H1 (cell line): Measurements from ENCODE around the gene PCDHGA8.

ENCODE experiments used
- CEBPB ChIP-seq: IDR thresholded peaks from 2 replicates; pipeline ENCODE4 v1.6.1; 2012; ENCODE audit warnings: low read depth, low read length
- CHD1 ChIP-seq: IDR thresholded peaks from 2 replicates; pipeline ENCODE4 v1.6.1; 2012; ENCODE audit warnings: low read depth, low read length, improper control_type of control experiment
- CTCF ChIP-seq, 3 experiments: IDR thresholded peaks; 1 replicate in 2 of 3; 2 replicates in 1 of 3; pipeline versions ENCODE4 v1.5.1 to v1.6.1; 2011; ENCODE audit warnings: low read length in 3 of 3, mild to moderate bottlenecking in 3 of 3, inconsistent platforms in 2 of 3, low read depth in 1 of 3, moderate library complexity in 1 of 3; ENCODE audit not compliant: insufficient read depth in 1 of 3; ENCODE audit errors: control extremely low read depth in 1 of 3
- EP300 ChIP-seq, 2 experiments: IDR thresholded peaks; 1 replicate in 1 of 2; 2 replicates in 1 of 2; pipeline ENCODE4 v1.6.1; 2011 to 2012; ENCODE audit warnings: low read depth in 2 of 2, low read length in 2 of 2, mild to moderate bottlenecking in 2 of 2, borderline replicate concordance in 1 of 2, inconsistent platforms in 1 of 2, moderate library complexity in 1 of 2
- GABPA ChIP-seq: IDR thresholded peaks from 2 replicates; pipeline ENCODE4 v1.6.1; 2011; ENCODE audit warnings: mild to moderate bottlenecking, low read length, moderate library complexity, borderline replicate concordance; ENCODE audit not compliant: insufficient read depth
- PHF8 ChIP-seq: fragments of 200-600 bp; sonication (generic); conservative IDR thresholded peaks from 2 replicates; pipeline ENCODE4 v1.7.1; 2012; ENCODE audit warnings: low read depth, mild to moderate bottlenecking, inconsistent platforms, low read length, moderate library complexity
- POLR2A ChIP-seq, 2 experiments: IDR thresholded peaks; 1 replicate in 1 of 2; 2 replicates in 1 of 2; pipeline ENCODE4 v1.6.1; 2011; ENCODE audit warnings: low read depth in 2 of 2, low read length in 2 of 2, mild to moderate bottlenecking in 2 of 2; ENCODE audit errors: control extremely low read depth in 1 of 2
- POLR2AphosphoS5 ChIP-seq: IDR thresholded peaks from 2 replicates; pipeline ENCODE4 v1.6.1; 2011; ENCODE audit warnings: low read depth, low read length
- RAD21 ChIP-seq, 2 experiments: IDR thresholded peaks in 1 of 2; conservative IDR thresholded peaks in 1 of 2; 2 replicates each; pipeline ENCODE4 v1.6.1; 2011; ENCODE audit warnings: low read depth in 2 of 2, low read length in 2 of 2, improper control_type of control experiment in 1 of 2, inconsistent platforms in 1 of 2, mild to moderate bottlenecking in 1 of 2, moderate library complexity in 1 of 2
- RFX5 ChIP-seq: IDR thresholded peaks from 2 replicates; pipeline ENCODE4 v1.6.1; 2011; ENCODE audit warnings: low read depth, low read length, improper control_type of control experiment, borderline replicate concordance
- SP1 ChIP-seq: IDR thresholded peaks from 2 replicates; pipeline ENCODE4 v1.6.1; 2011; ENCODE audit warnings: low read depth, low read length
- YY1 ChIP-seq: IDR thresholded peaks from 2 replicates; pipeline ENCODE4 v1.6.1; 2011; ENCODE audit warnings: low read depth, mild to moderate bottlenecking, low read length
- TF ChIP-seq, protein P1 (sequence below): IDR thresholded peaks from 2 replicates; pipeline ENCODE4 v1.6.1; 2011; ENCODE audit warnings: low read depth, mild to moderate bottlenecking, low read length; ENCODE audit not compliant: insufficient read depth

GRCh38 chr5:141422742-141423291, 30.4 kb downstream of the PCDHGA8 start:
- TF ChIP-seq CTCF (IDR thresholded peaks at IDR 0.05; ENCODE audit: control extremely low read depth in 1 of 3, insufficient read depth in 1 of 3, low read depth in 1 of 3, low read length in 3 of 3): no peak
- no peak for TF ChIP-seq POLR2AphosphoS5
- TF ChIP-seq POLR2A (IDR thresholded peaks at IDR 0.05; ENCODE audit: control extremely low read depth in 1 of 2, low read depth in 2 of 2, low read length in 2 of 2): no peak
- TF ChIP-seq CHD1: no peak
- TF ChIP-seq EP300 (IDR thresholded peaks at IDR 0.05; ENCODE audit: borderline replicate concordance in 1 of 2, low read depth in 2 of 2, low read length in 2 of 2): no peak
- no peak for TF ChIP-seq RAD21 (IDR thresholded peaks at IDR 0.05 in 1 of 2, conservative IDR thresholded peaks at IDR 0.05 in 1 of 2; ENCODE audit: low read depth in 2 of 2, low read length in 2 of 2)
- TF ChIP-seq RFX5: no peak
- TF ChIP-seq GABPA: no peak
- TF ChIP-seq YY1: no peak
- TF ChIP-seq CEBPB: no peak
- no peak for TF ChIP-seq SP1
- no peak for TF ChIP-seq PHF8
- TF ChIP-seq, protein P1, sequence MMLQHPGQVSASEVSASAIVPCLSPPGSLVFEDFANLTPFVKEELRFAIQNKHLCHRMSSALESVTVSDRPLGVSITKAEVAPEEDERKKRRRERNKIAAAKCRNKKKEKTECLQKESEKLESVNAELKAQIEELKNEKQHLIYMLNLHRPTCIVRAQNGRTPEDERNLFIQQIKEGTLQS: no peak
